Esophagus squamous epithelium (tissue), 5 donors: ENCODE measurements around the gene TMEM14B. TPM values are rescaled to one million over a fixed set of nuclear protein-coding genes. Genes with fewer than 3 reads are reported as not detected.

Source experiments
- DNase-seq: peaks from one replicate; lab custom pipeline; 2025; lab: John Stamatoyannopoulos, UW
- H3K27ac ChIP-seq, 4 donors: fragments of 200-600 bp; sonication (generic); one replicate each; pipeline ENCODE4 v1.5.1; 2016 to 2019; ENCODE audit warnings: mild to moderate bottlenecking in 1 of 4
- H3K27me3 ChIP-seq, 4 donors: fragments of 200-600 bp; sonication (generic); 1 replicate in 3 of 4; 2 replicates in 1 of 4; pipeline versions ENCODE4 v1.5.1 to v1.6.0; 2017 to 2021; ENCODE audit warnings: antibody characterized with exemption in 1 of 4
- H3K36me3 ChIP-seq, 3 donors: fragments of 200-600 bp; sonication (generic); one replicate each; pipeline ENCODE4 v1.5.1; 2016 to 2019
- H3K4me1 ChIP-seq, 3 donors: fragments of 200-600 bp; sonication (generic); one replicate each; pipeline ENCODE4 v1.5.1; 2017 to 2019
- H3K4me3 ChIP-seq, 4 donors: fragments of 200-600 bp; sonication (generic); 1 replicate in 3 of 4; 2 replicates in 1 of 4; pipeline ENCODE4 v1.5.1; 2016 to 2019; ENCODE audit warnings: mild to moderate bottlenecking in 2 of 4, moderate library complexity in 1 of 4
- H3K9me3 ChIP-seq, 3 donors: fragments of 200-600 bp; sonication (generic); one replicate each; pipeline ENCODE4 v1.5.1; 2016 to 2019
- POLR2A ChIP-seq, 4 donors: fragments of 450-650 bp; IDR thresholded peaks; one replicate each; pipeline ENCODE4 v1.6.1; 2017; ENCODE audit warnings: antibody characterized with exemption in 4 of 4, mild to moderate bottlenecking in 4 of 4, moderate library complexity in 3 of 4
- WGBS, 2 donors: methylation state at CpG; one replicate each; pipeline ENCODE4 v1.1.5; 2018; 5-methylcytosine and 5-hydroxymethylcytosine counted together
- intact Hi-C: fragments of 100-400 bp; cut with DNase I; formaldehyde crosslinking; loops from one replicate; pipeline ENCODE4 v1.15.0; 2022
- total RNA-seq, 4 donors: library from RNA; depleted of rRNA; stranded (reverse); fragments of >200 nt; gene quantifications; one replicate each; pipeline ENCODE4 v1.1.0, GENCODE V29; 2016
- TF ChIP-seq, protein P1 (sequence below), 6 experiments: fragments of 450-650 bp in 4 of 6; fragments of 200-600 bp in 2 of 6; sonication (generic) in 2 of 6; IDR thresholded peaks; one replicate each; pipeline ENCODE4 v1.5.1; 2016 to 2019; ENCODE audit warnings: antibody characterized with exemption in 6 of 6, mild to moderate bottlenecking in 4 of 6, moderate library complexity in 4 of 6
- donor health status: DM: yes; HTN: yes; CAD: no.

The TMEM14B gene
- total RNA-seq, 4 donors from 2014 or later: 12.7 to 64.5 (median 47.1) TPM

DNA sequence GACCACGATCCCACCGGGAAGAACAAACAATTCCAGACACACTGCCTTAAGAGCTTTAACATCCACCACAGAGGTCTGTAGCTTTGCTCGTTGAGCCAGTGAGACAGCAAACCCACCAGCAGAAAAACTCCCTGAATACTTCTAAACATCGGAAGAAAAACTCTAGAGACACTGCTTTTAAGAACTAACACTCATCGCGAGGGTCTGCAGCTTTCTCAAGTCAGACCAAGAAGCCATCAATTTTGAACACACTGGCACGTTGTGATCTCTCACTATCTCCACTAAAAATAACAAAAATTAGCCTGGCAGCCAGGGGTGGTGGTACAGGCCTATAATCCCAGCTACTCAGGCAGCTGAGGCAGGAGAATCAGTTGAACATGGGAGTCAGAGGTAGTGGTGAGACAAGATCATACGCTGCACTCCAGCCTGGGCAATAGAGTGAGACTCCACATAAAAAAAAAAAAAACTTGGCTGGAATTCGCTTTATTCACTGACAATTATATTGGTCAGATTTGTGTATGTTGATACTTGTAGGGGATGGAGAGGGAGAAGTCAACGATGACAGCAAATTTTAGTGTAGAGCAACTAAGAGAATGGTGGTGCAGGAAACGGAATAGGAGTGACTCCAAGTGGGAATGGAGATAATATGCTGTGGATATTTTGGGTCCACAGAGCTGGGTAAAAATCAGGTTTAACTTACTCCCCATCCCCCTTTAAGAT, 25.6 kb upstream of the TMEM14B start:
- TF ChIP-seq, protein P1, sequence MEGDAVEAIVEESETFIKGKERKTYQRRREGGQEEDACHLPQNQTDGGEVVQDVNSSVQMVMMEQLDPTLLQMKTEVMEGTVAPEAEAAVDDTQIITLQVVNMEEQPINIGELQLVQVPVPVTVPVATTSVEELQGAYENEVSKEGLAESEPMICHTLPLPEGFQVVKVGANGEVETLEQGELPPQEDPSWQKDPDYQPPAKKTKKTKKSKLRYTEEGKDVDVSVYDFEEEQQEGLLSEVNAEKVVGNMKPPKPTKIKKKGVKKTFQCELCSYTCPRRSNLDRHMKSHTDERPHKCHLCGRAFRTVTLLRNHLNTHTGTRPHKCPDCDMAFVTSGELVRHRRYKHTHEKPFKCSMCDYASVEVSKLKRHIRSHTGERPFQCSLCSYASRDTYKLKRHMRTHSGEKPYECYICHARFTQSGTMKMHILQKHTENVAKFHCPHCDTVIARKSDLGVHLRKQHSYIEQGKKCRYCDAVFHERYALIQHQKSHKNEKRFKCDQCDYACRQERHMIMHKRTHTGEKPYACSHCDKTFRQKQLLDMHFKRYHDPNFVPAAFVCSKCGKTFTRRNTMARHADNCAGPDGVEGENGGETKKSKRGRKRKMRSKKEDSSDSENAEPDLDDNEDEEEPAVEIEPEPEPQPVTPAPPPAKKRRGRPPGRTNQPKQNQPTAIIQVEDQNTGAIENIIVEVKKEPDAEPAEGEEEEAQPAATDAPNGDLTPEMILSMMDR (IDR thresholded peaks at IDR 0.05): no peak
- no peak for TF ChIP-seq POLR2A (IDR thresholded peaks at IDR 0.05)
- no peaks in the 10 kb centered on the region for H3K27me3 ChIP-seq
- 68 to 70% methylated on average over 10 of the region's 11 CpGs for WGBS, 2 donors
- no peak for DNase-seq
- peak overlapping the region; percentile 60 to 83 (median 72) for H3K4me3 ChIP-seq
- H3K27ac ChIP-seq: peak overlapping the region; percentile 86 to 96 (median 91)
- peaks cover 5 to 52% (median 19%) of the 10 kb centered on the region in 3 donors for H3K4me1 ChIP-seq
- H3K36me3 ChIP-seq: peaks cover 0 to 24% (median 0%) of the 10 kb centered on the region in 3 donors
- peaks cover 0 to 8% (median 0%) of the 10 kb centered on the region in 3 donors for H3K9me3 ChIP-seq
- intact Hi-C loops: no loop called here

GRCh38 chr6:10722570-10722819, 25.1 kb upstream of the TMEM14B start:
- intact Hi-C loops: no loop called here
- Histone ChIP-seq H3K27me3 (no peaks in the 10 kb centered on the region), H3K9me3 (peaks cover 0 to 8% (median 0%) of the 10 kb centered on the region in 3 donors), H3K27ac (peak overlapping the region; percentile 86 to 96 (median 91)), H3K4me3 (peak overlapping the region; percentile 60 to 83 (median 72)), H3K36me3 (peaks cover 0 to 29% (median 0%) of the 10 kb centered on the region in 3 donors), H3K4me1 (peaks cover 5 to 52% (median 19%) of the 10 kb centered on the region in 3 donors)
- no peak for DNase-seq
- no peak for TF ChIP-seq POLR2A (IDR thresholded peaks at IDR 0.05)
- TF ChIP-seq, protein P1 (IDR thresholded peaks at IDR 0.05): peak in 1 of 6 experiments; percentile 6
- 0% methylated on average over 5 to 6 of the region's 6 CpGs for WGBS, 2 donors

DNA sequence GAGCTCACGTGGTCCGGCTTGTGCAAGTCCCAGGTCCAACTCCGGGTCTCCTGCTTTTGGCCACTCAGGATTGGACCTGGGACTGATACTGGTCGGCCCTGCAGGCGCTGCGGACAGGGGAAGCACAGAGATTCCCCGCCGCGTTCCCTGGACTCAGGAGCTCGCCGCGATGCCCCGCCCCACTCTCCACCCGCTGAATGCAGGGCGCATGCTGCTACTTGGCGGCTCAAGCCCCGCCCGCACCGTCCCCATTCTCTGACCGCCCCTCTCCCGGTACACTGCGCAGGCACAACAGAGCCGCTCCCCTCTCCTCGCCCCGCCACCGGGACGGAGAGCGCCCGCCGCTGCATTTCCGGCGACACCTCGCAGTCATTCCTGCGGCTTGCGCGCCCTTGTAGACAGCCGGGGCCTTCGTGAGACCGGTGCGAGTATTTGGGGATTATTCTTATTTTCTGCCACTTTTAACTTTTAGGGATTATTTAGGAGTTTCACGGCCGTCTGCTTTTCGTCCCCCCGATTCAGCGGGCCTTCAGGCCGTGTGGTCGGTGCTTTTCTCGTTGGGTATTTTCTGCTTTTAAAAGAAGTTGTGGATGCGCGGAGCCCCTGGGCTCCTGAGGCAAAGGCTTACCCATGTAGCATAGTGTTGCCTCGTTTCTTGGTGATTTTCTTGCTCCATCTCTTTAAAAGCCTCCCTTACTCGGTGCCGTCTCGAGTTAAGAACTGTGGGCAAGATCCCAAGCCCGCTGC, 24.6 kb upstream of the TMEM14B start, which contains the start of gene TMEM14C:
TSS of gene TMEM14C (plus strand) at position 251 of the 747 bp plus-strand sequence. CDS start 1,544 bp downstream, outside the sequence.
- peaks cover 5 to 52% (median 19%) of the 10 kb centered on the region in 3 donors for H3K4me1 ChIP-seq
- WGBS, 2 donors: 1 to 2% methylated on average over 36 to 48 of the region's 55 CpGs

DNA sequence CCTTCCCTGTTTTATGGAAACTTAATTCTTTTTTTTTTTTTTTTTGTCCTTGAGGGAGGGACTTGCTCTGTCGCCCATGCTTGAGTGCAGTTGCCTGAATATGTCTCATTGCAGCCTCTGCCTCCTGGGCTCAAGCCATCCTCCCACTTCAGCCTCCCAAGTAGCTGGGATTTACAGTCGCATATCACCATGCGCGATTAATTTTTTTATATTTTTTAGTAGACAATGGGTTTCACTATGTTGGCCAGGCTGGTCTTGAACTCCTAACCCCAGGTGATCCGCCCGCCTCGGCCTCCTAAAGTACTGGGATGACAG, 24.1 kb upstream of the TMEM14B start:
- Histone ChIP-seq H3K4me3 (peak overlapping the region; percentile 60 to 83 (median 72)), H3K9me3 (peaks cover 0 to 2% (median 0%) of the 10 kb centered on the region in 3 donors), H3K27ac (peak overlapping the region; percentile 86 to 96 (median 91)), H3K27me3 (no peaks in the 10 kb centered on the region), H3K4me1 (peaks cover 5 to 52% (median 19%) of the 10 kb centered on the region in 3 donors), H3K36me3 (peaks cover 0 to 39% (median 0%) of the 10 kb centered on the region in 3 donors)
- TF ChIP-seq, protein P1 (IDR thresholded peaks at IDR 0.05): no peak
- no peak for TF ChIP-seq POLR2A (IDR thresholded peaks at IDR 0.05)
- 21 to 29% methylated on average over 7 of the region's 7 CpGs for WGBS, 2 donors
- no peak for DNase-seq
- intact Hi-C loops: no loop called here

More for the DNA sequence above, 24.6 kb upstream of the TMEM14B start, which contains the start of gene TMEM14C:
- H3K36me3 ChIP-seq: peaks cover 0 to 34% (median 0%) of the 10 kb centered on the region in 3 donors
- H3K9me3 ChIP-seq: peaks cover 0 to 7% (median 0%) of the 10 kb centered on the region in 3 donors
- intact Hi-C loops: no loop called here
- TF ChIP-seq POLR2A (IDR thresholded peaks at IDR 0.05): peak in 3 of 4 donors; percentile 35 to 87 (median 85)
- TF ChIP-seq, protein P1 (IDR thresholded peaks at IDR 0.05): peak in 1 of 6 experiments; percentile 13
- peak within 1 kb of the TSS; percentile 60 to 83 (median 72) for H3K4me3 ChIP-seq
- no peaks in the 10 kb centered on the region for H3K27me3 ChIP-seq
- DNase-seq: peak; percentile 85
- peak within 1 kb of the TSS; percentile 86 to 96 (median 91) for H3K27ac ChIP-seq
